NAMALWA (cell line): ENCODE data around the gene SENP8.

ENCODE experiments used
- DNase-seq: peaks from one replicate; pipeline ENCODE4 v3.0.0-alpha.2; 2015; ENCODE audit warnings: low spot score

SENP8 gene

DNA sequence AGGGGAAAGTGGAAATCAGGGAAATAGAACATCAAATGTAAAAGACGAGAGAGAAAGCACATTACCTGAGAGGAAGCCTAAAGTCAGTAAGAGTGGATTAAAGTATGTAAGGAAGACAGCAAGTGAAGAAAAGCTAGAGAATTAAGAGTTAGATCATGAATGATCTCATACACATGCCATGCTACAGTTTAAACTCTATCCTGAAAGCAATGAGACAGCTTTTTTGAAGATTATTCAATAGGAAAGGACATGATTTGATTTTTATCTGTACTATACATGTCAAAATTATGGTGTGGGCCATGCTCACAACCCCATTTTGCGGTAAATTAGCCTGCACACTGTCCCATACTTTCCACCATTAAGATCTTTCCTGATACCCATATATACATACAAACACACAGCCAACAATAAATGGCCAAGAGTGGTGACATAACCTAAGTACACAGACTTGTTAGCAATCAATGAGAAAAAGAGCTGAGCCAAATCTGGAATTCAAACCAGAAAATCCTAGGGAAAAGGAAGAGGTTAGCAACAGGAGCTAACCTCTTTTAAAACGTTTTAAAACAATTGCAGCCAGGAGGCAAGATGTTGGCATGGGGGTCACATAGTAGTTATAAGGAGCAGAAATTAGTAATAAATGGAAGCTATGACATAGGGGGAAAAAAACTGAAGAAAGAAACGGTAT, 4.7 kb upstream of the SENP8 start:
- no peak for DNase-seq

DNA sequence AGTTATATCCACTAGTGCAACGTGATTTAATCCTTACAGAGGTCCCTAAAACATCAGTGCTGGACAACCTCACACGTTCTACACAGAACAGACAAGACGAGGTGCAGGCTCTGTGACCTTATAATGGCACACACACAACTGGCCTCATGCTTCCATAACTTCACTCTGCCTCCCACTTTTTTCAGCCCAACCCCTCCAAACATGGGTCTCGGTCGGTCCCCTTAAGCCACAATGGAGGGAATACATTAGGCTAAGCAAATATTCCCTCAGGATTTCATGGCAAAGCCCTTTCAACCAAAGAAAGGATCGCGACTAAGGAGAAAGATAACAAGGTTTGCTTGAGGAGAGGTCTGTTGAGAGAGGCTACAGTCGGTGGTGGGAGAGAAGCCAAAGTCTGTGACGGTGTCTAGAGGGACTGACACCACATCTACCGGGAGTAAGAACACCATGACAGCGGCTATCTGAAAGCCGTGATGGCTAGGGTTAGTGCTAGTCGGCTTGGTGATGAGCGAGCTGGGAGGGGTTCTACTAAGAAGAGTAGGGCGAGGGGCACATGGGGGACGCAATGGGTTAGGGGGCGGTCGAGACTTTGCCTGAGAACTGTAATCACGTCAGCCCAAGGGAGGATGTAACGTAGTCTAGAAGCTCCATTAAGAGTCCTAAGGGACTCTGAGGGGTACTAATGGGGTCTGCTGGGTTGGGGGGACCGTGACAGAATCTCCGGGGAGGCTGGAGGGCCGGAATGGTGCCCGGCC, 1.3 kb upstream of the SENP8 start:
- DNase-seq: no peak

DNA sequence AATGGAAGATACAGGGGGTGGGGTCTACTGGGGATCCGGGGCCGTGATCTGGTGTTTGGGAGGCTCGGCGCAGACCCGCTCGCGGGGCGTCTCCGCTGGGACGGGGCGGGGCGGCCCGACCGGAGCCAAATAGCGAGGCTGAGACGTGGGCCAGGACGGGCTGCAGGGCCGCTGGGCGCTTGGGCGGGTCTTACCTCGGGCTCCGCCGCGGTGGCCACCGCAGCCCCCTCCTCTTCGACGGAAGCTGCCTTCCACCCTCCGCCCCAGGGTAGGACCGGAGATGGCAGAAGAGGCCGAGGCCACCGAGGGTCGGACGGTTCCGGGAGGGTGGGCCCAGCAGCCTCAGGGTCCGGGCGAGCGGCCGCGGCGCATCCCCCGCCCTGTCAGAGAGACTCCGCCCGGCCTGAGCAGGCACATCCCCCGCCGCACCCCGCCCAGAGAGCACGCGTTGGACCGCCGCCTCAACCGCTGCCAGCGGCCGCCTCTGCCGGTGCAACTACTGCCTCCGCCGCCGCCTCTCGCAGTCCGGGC, 652 bp upstream of the SENP8 start:
- peak; percentile 85 for DNase-seq

DNA sequence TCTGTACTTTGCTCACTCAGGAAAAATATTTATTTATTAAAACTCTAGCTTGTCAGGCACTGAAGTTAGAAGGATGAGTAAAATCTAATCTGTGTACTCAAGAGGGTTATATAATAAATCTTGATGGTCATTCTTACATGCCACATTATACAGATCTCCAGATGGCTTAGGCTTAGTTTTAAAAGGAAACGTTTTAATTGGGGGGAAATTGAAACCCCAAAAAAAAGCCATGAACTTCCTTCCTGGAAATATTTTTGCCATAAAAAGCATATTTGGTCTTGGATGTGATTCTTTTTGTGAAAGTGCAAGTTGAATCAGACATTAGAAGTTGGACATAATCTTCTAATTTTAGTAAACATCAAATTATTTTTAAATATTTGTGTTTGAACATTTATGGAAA, 6.0 kb downstream of the SENP8 start:
- no peak for DNase-seq

DNA sequence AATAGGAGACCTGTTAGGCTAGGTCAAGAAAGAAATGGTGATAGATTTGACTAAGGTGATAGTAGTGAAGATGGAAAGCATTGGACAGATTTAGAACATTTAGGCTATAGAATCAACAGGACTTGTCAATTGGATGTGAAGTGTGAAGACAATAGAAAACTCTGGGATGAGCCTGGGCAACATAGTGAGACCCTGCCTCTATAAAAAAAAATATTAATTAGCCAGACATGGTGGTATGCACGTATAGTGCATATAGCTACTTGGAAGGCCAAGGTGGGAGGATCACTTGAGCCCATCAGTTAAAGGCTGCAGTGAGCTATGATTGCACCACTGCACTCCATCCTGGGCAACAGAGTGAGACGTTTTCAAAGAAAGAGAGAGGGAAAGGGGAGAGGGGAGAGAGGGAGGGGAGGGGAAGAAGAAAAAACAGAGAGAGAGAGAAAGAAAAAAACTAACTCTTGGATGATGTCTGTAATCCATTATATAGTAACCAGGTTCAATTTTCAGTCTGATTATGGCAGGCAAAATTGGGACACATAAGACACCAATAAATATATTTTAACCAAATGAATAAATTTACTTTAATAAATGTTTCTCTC, 9.6 kb downstream of the SENP8 start:
- DNase-seq: no peak

DNA sequence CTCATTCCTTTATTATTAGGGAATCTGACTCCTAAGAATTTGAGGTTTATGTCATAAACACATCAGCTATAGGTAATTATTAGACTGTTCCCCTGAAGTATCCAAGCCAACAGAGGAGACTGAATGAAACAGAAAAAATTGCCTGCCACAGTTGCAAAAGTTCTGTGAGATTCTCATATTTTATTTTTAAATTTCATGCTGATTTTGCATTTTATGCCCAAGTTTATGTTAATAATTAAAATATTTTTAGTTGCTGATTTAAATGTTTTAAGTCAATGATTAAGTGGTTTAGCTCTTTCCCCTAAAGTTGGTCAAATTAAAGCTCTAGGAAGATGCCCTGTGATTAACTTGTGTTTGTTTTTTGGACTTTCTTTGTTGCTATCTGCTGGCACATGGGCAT, 10.2 kb downstream of the SENP8 start:
- no peak for DNase-seq

DNA sequence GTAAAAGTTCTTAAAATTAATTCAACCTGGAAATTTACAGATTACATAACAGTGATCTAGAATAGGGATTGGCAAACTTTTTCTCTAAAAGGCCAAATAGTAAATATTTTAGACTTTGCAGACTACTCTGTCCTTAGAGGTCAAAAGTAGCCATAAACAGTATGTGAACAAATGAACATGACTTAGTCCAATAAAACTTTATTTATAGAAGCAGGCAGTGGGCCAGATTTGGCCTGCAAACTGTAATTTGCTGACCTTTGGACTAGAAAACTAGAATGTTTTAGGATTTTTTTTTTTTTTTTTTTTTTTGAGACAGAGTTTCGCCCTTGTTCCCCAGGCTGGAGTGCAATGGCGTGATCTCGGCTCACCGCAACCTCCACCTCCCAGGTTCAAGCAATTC, 12.1 kb downstream of the SENP8 start:
- no peak for DNase-seq

DNA sequence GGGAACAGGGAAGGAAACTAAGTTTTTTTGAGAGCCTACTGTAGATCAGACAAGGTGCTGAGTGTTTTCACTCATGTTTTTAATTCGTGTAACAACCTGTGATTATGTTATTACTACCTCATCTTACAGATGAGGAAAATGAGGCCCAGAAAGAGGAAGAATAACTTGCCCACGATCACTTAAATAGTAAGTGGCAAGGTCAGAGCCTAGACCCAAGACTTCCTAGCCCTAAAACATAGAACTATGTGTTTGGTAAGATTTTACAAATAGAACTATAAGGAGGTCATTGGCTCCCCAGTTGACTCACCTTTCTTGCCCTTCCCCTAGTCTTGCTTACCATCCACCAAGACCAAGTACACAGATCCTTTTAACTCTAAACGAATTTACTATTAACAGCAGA, 13.7 kb downstream of the SENP8 start:
- no peak for DNase-seq

DNA sequence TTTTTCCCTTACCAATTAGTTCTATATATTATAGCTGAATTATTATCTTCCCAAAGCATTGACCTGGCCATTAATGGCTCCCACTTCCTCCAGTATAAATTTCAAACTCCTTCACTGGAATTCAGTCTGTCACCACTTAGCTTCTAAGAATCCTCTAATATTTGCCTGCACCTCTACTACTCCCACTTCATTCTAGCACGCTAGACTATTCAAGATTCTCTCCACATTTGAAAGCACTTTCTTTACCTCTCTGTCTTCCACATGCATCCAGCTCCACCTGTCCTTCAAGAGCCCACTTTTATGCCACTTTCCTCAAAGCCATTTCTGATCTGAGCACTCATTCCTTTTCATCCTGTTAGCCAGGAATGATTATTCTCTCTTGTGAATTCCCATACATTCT, 15.0 kb downstream of the SENP8 start:
- no peak for DNase-seq

DNA sequence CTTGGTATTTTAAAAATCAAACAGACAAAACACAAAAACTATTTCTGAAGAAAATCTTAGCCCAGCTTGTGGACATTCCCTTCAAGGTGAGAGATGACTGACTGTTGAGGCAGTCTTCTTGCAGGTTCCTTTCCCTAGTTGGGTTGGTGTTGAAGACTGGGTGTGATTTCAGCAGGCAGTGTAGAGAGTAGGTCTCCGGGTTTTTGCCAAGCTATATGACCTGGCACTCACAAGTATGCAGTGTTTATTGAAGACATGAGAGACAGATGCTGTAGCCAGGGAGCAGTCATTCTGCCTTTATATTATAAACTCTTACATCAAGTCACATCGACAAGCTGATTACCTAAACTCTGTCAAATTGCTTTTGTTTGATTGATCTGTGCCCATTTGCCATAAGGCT, 17.5 kb downstream of the SENP8 start:
- DNase-seq: no peak

DNA sequence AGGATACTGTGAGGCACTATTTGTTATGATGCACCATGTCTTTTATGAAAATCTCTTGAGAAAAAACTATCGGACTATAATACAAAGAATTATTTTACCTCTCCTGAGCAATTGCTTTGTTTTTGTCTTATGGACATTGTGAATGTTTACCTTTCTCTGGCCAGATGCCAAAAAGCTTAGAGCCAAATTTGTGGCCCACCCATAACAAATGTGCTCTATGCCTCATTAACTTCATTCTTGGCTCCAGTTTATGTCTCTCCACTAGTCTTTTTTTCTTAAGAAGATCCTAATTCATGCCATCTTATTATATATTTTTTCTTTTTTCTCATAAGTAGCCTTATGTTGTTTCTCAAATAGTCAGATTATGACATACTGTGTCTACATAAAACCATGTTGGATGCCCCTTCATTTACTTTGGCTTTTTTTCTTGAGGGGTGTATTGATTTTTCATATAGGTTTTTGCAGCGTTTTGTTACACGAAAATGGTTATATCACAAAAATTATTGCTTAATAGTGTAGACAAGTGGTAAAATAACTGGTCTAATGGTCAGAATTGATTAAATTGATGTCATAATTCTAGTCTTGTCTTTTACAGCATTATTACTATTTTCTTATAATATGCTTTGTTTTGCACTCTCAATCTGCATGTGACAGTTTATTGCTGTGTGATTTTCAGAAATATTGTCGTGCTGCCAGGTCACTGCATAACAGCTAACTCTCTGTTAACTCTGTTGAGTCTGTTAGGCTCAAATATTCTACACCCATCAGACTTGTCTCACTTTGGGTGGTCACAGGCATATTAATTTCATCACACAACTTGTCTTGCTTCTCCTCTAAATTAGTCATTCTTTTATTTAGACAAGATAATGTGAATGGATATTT, 18.2 kb downstream of the SENP8 start:
- DNase-seq: no peak

DNA sequence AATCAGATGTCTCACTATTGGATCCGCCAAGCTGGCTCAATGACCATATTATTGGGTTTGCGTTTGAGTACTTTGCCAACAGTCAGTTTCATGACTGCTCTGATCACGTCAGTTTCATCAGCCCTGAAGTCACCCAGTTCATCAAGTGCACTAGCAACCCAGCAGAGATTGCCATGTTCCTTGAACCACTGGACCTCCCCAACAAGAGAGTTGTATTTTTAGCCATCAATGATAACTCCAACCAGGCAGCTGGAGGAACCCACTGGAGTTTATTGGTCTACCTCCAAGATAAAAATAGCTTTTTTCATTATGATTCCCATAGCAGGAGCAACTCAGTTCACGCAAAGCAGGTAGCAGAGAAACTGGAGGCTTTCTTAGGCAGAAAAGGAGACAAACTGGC, 21.5 kb downstream of the SENP8 start:
- no peak for DNase-seq

DNA sequence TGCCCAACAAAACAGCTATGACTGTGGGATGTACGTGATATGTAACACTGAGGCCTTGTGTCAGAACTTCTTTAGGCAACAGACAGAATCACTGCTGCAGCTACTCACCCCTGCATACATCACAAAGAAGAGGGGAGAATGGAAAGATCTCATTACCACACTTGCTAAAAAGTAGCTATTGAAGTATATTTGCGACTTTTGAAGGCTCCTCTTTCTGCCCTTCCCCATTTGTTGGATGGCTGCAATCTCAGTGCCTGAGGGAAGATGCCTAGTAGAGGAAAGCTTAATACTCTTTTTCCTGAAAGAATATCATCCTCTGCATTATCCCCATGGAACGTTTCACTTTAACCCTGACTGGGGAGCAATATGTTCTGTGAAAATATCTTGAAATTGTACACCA, 21.9 kb downstream of the SENP8 start:
- DNase-seq: no peak

DNA sequence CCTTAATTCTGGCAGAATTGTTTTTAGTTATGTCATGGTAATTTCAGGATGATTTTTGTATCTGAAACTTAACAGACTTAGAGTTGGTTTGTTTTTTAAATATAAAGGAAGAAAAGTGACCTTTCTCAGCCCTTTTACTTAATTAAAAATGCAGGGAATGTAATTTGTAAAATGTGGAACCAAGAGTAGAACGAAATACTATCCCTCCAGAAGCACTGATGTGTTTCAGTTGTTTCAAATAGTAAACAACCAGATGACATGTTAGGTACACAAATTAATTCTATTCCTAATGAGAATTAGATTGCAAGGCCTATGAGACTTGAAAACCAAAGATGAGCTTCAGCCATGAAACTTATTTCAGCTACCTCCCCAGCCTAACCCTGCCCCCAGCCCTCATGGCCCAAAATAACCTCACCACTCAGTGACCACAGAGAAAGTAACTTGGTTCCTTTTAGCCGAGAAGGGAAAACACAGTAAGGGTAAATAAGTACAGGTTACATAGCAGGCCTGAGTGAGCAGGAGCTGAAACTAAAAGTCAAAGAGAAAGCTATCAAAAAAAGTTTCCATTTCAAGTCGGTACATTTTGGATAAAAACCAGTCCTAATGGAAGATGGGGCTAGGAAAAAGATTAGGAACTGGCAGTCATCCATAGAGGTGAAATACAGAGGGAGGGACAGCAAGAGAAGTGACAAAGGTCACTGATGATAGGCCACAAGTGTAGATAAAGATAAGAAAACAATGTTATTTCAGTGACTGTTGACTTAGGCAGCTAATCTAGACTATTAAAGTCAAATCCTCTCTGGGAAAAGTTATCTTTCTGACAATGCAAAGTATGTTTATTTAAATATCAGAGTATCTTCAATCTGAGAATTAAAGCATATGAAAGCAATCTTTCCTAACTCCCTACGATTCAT, 23.2 kb downstream of the SENP8 start:
- DNase-seq: peak; percentile 18

DNA sequence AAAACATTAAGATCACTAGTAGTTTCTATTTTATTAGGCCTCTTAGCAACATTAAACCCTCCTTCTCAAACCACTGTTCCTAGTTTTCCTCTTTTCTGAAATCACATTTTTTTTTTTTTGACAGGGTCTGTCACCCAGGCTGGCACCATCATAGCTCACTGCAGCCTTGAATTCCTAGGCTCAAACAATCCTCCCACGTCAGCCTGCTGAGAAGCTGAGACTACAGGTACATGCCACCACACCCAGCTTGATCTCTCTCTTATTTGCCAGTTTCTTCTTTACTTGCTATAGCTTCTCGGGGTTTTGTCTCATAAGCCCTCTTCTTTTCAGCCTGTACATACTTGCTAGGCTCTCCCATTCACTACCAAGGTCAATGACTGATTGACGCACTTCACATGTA, 28.0 kb downstream of the SENP8 start:
- no peak for DNase-seq

DNA sequence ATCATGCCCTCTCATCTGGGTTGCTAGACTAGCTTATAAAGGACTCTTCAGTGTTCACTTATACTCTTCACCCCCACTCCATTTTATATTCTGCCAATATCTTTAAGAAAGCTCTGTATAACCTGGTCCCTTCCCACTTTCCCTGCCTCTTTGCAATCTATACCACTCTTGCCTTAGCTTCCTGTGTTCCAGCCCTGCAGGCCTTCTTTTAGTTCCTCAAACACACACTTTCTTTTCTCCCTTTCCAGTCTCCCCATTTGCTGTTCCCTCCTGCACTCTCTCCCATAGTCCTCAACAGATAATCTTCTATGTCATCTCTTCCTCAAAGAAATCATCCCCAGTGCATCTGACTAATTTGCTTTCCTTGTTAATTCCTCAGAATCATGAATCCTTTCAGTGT, 28.7 kb downstream of the SENP8 start:
- no peak for DNase-seq

DNA sequence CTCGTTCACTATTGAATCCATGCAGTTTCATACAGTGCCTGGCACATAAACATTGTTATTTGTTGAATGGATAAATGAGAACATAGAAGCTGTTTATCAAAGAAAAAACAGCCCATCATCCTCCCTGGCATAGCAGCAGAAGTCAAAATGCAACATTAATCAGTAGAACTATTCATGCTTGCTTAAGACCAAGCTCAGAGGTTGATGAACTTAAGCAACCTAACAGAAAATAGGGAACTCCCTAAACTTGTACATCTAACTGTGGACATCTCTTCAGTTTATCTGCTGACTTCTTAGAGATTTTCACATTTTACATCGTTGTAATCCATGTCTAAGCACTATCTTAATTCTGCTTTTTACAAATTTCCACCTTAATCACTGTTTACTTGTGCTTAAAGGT, 29.2 kb downstream of the SENP8 start:
- DNase-seq: no peak

DNA sequence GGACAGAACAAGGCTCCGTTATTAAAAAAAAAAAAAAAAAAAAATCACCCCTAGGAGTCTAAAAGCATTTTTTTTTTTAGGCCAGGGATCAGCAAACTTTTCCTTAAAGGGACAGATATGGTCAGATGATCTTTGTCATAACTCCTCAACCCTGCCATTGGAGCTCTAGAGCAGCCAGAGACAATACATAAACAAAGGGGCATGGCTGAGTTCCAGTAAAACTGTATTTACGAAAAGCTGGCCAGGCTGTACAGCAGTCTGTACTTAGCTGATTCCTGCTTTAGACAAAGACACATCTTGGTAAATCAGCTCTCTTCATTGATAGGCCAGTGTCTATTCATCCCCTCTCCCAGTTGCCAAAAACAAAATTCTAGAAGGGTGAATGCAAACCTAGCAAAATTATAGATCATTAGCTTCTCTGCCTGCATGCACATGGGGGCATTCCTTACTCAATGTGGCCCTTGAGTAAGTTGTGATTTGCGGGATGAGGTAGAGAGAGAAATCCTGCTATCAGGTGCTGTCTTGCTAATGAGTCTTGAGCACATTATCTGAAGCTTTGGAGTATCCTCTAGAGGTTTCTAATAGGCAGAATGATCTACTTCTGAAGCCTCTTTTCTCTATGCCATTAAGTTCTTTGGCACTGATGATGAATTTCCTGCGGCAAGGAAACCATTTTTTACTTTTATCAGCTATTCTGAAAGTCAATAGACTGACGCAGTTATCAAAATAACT, 35.2 kb downstream of the SENP8 start:
- no peak for DNase-seq

DNA sequence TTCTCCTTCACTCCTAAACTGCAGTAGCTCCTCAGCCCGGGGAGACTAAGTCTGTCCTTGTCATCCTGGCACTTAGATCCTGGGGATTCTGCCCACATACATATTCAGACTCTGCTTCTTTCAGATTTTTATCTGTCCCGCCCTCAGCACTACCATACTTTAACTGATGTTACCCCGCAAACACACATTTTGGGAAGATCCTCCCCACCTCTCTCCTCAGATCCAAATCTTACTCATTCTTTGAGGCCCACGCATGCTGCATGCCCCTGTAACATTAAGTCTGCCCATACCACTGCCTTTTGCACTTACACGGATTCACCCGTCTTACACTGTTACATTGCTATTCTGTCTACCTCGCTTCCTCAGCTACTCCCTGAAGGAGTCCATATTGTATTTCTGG, 36.1 kb downstream of the SENP8 start:
- no peak for DNase-seq

DNA sequence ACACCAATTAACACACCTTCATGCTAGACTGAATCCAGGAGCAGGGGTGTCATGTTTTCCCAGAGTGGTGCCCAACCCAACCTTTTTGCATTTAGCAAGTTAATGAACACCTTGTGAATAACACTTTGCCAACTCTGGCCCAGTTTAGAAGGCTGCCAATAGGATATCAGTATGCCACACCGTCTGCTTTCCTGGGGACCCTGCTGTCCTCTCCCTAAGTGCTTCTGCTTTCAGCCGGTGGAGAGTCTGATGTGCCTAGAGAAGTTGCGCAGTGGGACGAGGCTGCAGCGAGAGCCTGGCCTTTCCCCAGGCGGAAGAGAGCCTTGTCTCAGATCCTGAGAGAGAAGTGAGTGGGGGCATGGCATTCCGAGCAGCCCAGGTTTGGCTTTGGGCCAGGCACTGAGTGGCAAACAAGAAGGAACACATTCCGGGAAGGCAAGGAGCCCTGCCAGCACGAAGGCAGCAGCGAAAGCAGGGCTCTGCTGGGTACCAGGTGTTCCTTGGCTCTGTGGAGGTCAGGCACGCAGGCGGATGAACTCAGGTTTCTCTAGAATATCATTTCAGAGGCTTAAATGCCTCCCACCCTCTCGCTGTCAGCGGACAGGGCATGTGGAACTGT, 36.9 kb downstream of the SENP8 start:
- DNase-seq: no peak
